GM12873 (cell line): ENCODE measurements around the gene PACSIN2.

Source experiments
- CTCF ChIP-seq: IDR thresholded peaks from 2 replicates; pipeline ENCODE4 v1.5.1; 2012; ENCODE audit warnings: low read depth, mild to moderate bottlenecking, moderate library complexity, low read length, control low read depth; ENCODE audit not compliant: insufficient read depth; ENCODE audit errors: missing control alignments

Gene PACSIN2

GRCh38 chr22:42925598-42925997 is 89.4 kb downstream of the PACSIN2 start:
- TF ChIP-seq CTCF, result no peak

- no peak for TF ChIP-seq CTCF
Observed at GRCh38 chr22:42924436-42924835, 90.5 kb downstream of the PACSIN2 start.

DNA sequence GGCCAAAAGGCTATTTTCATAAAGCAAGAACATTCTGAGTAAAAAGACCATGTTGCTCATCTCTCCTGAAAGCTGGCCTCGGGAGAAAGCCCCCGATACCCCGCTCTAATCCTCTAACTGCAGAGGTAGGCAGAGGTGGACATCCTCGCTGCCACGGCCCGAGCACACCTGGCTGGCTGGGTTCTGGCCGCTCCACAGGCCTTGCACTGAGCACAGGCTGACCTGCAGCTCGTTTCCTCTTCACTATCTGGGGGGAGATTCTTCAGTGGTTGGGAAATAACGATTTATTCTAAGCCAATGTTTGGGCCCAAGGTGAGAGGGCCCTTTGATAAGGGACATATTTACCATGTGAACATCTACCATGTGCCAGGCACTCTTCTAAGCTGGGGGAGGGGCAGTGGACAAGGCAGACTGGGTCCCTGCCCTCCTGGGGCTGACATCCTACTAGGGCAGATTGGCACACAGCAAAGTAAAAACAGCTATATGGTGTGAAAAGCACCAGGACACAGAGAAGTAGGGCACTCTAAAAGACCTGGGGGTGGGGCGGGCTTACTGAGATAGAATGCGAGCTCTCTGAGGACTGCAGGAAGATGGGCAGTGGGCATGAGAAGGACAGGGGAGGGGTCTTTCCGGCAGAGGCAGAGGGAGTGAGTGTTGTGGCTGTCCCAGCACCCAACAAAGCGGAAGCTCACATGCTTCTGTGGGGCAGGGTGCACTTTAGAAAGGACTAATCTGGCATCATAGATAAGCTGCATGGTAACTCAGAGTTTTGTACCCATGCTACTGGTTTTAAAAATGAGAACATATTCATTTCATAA is 92.4 kb downstream of the PACSIN2 start:
- TF ChIP-seq CTCF, result no peak

- TF ChIP-seq CTCF, result no peak
Observed at GRCh38 chr22:42920101-42920820, 94.7 kb downstream of the PACSIN2 start.

DNA sequence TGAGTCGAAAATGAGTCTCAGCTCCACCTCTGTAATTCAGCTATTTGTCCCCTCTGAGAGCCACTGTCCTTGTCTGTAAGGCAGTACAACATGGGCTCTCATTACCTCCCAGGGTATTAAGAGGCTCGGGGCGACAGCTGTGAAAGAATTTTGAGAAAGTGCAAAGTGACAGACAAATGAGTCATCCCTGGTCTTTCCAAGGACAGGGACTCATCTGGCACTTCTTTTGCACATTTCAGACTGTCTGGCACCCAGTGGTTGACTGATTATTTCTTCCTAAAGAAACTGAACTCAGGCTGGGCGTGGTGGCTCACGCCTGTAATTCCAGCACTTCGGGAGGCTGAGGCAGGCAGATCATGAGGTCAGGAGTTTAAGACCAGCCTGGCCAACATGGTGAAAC is 95.8 kb downstream of the PACSIN2 start:
- no peak for TF ChIP-seq CTCF

- no peak for TF ChIP-seq CTCF
Observed at GRCh38 chr22:42918500-42918899, 96.4 kb downstream of the PACSIN2 start.

- TF ChIP-seq CTCF, result no peak
Observed at GRCh38 chr22:42915980-42916765, 98.8 kb downstream of the PACSIN2 start.
